ENCODE results near the gene SYTL3.
"Not testable (repeated sequence)": the region's sequence is repeated elsewhere in the genome, so short reads cannot be mapped to it uniquely, and the experiment has no call there.

The SYTL3 gene

DNA sequence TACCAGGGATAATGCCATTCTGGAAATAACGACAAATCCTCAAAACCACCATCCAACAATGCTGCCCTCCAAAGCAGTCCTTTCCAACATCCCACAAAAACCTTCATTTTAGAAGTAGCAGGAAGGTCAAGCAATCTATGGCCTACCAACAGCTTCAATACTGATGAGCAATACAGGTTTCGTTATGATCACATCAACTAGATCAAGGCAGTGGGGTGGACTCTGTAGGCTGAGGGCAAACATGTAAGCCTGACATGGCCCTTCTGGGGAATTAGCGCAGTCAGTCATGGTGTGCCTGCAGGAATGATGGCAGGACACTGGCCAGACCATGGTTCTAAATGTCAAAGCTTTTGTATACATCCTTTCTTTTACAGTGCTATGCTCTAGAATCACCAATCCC, 127.7 kb downstream of the SYTL3 start:
- DNase-seq (ENCODE audit: low read depth) = no peak

DNA sequence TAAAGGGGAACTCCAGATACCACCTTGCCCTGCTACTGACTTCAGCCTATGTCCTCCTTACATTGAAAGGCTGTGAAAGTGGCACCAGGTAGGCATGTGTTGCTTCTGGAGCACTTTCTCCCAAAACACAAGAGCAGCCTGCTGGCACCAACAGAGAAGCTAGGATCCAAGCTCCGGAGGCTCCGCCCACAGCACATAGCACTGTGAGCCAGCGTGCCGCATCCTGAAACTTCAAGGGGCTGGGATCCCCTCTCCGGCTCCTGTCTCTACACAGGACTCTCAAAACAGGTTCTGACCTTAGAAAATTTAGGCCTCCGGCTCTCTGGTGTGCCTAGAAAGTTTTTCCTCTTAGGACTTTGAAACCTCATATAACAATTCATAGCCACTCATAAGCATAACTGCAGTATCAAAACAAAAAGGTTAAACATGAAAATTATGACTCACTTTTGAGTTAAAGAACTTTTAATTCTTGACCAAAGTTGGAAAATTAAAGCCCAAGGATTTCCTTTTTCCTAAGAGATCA, 128.2 kb downstream of the SYTL3 start:
- no peak for DNase-seq (ENCODE audit: low read depth)

DNA sequence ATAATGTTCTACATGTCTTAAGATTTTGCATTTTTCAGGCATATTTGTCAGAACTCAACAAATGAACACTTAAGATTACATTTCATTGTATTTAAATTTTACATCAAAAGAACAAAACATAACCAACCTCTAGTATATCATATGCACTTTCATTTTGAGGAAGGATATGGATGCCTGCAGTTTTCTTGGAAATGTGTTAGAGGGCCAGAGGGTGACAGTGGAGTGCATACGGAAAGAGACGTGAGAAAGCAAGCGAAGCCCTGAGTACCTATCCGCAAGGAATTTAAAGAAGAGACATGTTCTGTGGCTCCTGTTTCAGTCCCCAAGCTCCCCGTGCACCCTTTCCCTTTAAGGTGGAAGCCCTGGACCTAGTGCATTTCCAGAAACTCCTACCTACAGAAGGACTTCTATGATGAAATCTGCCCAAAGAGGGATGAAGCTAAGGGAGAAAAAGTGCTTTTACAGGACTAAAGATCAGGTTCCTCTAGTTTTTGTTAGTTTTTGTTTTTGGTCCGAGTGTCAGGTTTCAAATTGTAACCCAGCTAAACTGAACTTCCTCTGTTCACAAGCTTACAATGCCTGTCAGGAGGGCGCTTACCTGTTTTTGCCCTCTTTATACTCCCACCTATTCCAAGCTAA, 130.5 kb downstream of the SYTL3 start:
- DNase-seq (ENCODE audit: low read depth) = no peak

DNA sequence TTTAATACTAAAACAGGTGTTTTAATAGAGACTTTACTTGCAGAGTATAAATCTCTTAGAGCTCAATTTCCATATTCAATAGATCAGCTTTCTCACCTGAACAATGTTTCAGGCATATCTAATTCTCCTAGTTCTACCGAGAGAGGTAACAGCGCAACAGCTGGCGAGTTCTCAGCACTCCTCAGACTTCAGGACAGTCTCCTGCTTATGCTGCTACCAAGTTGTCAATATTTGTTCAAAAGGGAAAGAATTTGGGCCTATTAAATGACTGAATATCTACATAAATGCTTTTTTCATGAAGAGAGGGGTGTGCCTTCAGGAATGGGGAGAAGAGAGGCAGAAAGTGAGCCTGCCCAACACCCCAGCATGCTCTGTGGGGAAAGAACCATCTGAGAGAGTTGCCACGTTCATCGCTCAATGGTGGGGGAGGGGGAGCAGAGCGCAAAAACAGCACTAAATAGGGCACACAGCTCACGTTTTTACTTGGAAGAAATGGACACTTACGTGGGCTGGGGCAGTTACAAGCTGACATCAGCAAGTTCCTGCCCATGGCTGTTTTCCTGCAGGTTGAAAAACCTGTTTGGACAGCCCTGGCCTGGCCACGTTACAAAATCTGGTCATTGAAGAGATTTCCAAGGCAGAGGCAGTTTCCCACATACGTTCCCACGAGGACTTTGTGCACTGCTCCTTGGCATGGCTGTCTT, 131.3 kb downstream of the SYTL3 start:
- no peak for DNase-seq (ENCODE audit: low read depth)

DNA sequence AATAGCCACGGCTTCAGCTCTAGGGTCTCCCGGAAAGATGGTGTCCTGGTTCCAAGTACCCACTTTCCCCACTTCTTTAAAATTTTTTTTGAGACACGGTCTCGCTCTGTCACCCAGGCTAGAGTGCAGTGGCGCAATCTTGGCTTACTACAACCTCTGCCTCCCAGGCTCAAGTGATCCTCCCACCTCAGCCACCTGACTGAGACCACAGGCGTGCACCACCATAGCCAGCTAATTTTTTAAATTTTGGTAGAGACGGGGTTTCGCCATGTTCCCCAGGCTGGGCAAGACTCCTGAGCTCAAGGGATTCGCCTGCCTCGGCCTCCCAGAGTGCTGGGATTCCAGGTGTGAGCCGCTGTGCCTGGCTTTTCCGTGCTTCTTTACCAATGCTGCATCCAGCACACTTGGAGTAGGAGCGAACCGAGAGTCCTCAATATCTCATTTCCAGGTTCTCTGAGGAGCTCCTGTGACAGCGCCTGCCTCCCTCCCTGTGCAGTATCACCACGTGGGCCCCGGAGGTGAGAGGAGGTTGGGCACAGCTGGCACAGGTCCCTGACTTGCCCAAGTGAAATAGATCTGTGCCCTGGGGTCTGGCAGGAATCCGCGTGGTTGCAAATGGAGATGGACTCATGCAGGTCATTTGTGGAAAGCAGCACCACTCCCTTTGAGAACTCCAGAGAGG, 132.0 kb downstream of the SYTL3 start:
- DNase-seq (ENCODE audit: low read depth) = no peak

DNA sequence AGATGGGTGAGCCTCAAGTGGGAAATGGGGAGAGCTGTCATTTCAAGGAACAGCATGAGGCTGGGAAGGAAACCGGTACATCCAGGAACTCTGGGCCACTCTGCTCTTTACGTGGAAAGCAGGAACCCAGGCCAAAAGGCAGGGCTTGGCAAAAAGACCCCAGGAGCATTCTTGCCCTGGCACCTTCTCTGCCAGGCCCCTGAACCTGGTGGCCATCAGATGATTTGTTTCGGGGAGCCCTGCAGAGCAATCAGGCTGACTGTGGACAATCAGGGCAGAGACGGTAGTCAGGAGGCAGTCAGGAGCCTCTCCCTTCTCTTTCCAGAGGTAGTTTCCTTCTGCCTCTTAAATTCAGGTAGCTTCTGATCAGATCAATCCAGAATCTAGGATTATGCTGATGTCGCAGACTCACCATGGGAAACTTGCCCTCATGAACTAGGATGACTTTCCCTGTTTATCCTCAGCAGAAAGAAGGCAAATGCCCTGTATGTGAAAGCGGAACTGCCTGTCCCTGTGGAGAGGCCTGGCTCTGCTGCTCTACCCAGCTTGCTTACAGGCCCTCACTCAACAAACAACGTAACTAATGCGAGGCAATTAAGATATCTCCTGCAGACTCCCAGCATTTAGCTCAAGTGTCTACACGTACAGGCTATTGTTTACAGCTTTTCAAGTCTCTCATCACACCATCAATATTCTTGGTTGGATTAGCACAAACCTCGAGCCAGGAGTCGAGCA, 132.7 kb downstream of the SYTL3 start:
- no peak for DNase-seq (ENCODE audit: low read depth)

DNA sequence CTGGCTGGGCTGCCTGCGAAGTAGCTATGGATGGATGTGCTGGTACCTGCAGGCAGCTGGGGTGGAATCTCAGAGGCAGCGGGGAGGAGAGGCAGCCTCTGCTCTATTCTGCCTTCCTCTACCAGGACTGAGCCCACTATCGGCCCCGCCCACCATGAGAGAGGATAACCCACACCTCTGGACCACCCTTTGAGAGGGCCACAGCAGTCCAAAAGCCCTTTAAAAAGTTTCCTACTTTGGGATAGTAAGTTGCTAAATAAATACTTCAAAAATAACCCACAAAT, 133.3 kb downstream of the SYTL3 start:
- no peak for DNase-seq (ENCODE audit: low read depth)

DNA sequence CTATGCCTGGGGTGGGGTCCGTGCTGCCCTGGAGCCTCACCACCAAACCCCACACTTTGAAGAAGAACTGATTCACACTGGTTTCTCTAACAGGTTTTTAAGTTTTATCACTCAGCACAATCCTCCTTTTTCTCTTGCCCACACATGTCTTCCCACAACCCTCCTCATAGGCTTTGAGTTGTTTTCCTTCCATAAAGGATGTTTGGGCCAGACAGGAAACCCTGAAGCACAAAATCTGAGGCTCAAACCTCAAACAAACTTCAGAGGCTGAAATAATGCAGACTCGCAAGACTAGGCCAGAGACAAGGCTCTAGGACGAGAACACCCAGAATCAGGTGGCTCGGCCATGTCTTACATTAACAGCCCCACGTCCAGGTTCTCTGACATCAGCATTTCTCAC, 134.0 kb downstream of the SYTL3 start:
- DNase-seq (ENCODE audit: low read depth) = no peak

DNA sequence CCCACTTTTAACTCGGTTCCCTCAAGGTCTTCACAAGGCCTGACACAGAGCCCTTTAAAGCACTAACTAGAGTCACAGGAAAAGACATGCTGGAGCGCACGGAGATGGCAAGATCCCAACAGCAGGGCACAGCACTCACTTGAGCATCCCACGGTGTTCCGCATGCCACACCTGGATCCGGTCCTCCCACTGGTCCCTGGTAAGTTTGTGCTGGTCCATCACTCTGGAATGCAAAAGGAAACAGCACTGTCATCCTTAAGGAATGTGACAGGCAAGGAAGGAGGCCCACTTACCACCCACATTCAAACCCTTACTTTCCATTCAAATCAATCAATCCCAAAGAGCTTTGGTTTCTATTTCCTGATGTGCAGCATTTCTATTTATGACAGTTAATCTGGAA, 134.7 kb downstream of the SYTL3 start:
- no peak for DNase-seq (ENCODE audit: low read depth)

DNA sequence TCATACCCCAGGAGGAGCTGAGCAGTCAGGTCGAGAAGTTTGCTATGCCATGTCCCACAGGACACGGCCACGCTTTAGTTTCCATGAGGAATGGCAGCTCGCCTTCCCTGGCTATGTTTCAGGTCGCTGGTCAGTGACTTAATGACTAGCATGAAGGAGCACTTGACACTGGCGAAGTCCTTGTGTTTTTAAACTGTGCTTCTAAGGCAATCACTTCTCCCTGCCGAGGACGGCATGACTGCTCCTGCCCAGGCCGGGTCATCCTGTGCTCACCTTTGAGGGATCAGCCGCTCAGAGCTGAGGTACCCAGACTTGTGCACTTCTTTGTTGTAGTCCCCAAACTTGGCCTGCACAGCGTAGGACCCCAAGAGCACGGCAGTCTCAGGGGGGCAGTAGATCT, 135.2 kb downstream of the SYTL3 start:
- DNase-seq (ENCODE audit: low read depth) = no peak

DNA sequence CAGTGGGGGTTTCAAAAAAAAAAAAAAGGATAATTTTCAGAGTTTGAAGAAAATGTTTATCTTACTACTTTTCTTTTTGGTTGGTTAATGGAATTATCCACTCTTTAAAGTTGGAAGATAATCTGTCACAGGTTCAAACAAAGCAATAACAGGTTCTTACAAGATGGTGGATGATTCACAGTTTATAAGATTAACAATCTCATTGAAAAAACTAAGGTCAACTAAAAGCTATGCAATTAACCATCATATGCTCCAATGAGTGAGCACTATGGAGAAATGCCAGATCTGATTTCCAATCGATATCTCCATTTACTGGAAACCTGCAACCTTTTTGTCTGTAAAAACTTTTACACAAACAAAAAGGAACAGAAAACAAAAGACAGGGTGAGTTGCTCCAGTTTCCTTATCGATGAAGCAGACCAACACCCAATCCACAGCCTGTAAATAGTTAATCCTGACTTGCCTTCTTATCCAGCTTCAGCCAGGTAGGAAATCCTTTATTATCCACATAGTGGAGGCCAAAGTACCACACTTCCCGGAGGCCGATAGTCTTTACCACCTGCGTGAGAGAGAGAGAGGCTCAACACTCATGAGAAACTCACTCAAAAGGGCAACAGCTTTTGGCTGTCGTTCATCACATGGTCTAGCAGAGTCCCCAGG, 136.9 kb downstream of the SYTL3 start:
- no peak for DNase-seq (ENCODE audit: low read depth)

DNA sequence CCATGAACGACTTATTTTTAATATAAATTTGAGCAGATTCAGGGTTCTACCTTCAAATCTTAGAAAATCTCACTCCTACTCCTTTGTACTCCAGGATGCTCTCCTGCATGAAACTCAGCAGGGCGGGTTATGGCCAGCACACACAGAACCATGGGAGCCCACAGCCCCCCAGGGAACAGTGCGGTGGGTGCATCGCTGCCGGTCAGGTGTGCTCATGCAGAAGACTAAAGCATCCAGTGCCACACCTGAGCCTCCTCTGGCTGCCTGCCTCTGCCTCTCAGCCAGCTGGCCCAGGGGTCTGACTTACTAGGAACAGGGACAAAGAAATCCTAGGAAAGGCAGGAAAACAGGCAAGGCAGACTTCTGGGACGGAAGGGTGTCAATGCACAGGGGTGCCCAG, 137.5 kb downstream of the SYTL3 start:
- DNase-seq (ENCODE audit: low read depth) = no peak

DNA sequence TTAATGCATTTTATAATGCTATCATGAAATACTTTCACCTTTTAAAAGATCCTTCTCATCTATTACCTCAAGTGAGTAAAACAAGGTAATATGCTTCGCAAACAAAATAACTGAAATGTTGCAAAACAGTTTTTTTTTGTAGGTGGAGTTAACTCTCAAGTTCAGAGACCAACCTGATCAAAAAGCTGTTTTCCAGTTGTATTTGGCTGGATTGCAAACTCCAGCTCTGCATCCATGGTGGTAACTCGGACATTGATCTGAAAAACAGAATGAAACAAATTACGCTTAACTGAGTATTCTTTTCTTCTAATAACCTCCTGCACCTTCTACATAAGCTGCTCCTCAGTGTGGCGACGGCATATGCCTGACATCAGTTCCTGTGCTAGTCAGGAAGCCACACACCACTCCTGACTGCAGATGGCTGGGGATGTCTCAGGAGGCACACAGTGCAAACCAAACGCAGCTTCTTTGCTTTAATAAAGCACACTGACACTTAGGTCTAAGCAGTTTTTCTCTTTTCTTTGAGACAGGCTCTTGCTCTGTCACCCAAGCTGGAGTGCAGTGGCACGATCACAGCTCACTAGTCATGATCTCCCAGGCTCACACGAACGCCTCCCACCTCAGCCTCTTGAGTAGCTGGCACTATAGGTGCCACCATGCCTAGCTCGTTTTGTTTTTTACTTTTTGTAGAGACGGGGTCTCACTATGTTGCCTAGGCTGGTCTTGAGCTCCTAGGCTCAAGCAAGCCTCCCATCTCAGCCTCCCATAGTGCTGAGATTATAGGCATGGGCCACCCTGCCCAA, 139.5 kb downstream of the SYTL3 start:
- no peak for DNase-seq (ENCODE audit: low read depth)

DNA sequence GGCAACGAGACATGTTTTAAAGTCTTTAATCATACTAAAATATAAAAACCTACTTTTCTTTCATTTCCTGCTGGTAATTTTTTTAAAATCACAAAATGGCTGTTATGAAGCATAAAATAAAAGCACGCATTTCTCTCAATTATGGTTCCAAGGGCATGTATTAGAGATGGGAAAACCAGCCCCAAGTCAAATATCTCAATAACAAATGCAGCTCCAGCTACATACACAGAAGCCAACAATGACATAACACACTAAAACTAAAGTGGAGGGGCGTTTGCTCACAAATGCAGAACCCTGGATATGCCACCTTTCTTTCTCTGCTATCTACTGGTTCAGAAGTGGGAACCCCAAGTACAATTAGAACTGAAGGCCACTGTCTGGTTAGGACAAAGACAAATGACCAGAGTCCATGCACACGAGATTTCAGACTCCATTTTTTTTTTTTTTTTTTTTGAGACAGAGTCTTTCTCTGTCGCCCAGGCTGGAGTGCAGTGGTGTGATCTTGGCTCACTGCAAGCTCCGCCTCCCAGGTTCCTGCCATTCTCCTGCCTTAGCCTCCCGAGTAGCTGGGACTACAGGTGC, 141.5 kb downstream of the SYTL3 start:
- DNase-seq (ENCODE audit: low read depth) = no peak

DNA sequence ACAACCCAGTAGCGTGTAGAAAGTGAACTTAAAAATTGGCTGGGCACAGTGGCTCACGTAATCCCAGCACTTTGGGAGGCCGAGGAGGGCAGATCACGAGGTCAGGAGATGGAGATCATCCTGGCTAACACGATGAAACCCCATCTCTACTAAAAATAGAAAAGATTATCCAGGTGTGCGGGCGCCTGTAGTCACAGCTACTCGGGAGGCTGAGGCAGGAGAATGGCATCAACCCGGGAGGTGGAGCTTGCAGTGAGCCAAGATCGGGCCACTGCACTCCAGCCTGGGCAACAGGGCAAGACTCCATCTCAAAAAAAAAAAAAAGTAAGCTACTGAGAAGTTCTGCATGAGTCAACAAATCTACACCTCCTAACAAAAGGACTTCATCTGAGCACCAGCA, 142.7 kb downstream of the SYTL3 start:
- DNase-seq (ENCODE audit: low read depth) = not testable (repeated sequence)

DNA sequence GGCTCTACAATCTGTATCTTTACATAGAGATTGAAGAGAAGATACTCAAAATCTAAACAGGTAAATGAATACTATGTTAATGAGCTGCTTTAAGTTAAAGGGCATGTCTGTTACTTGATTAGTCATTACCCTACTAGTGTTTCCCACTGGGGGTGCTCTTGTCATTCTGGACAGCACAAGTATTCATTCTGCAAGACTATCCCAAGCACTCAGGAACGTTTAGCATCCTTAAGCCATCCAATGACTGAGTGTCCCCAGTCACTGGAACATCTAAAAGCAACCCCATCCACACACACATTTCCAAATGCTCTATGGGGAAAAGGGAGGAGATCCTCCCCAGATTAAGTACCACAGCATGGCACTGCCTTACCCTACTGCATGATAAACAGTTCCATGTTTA, 143.6 kb downstream of the SYTL3 start:
- DNase-seq (ENCODE audit: low read depth) = no peak

DNA sequence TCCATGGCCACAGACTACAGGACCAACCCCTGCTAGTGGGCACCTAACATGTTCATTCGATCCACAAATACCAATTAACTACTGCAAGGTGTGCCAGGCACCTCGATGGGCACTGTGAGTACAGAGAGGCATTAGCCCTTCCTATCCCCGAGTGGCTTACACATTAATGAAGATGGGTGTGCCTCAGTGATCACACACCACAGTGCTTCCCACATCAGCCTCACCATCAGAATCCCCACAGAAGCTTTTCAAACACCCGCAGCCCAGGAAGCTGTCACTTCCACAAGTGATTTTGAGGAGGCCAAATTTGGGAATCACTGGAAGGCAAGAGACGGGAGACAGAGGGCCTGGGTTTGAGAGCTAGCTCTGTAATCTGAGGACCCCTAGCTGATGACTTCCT, 145.7 kb downstream of the SYTL3 start:
- DNase-seq (ENCODE audit: low read depth) = no peak

DNA sequence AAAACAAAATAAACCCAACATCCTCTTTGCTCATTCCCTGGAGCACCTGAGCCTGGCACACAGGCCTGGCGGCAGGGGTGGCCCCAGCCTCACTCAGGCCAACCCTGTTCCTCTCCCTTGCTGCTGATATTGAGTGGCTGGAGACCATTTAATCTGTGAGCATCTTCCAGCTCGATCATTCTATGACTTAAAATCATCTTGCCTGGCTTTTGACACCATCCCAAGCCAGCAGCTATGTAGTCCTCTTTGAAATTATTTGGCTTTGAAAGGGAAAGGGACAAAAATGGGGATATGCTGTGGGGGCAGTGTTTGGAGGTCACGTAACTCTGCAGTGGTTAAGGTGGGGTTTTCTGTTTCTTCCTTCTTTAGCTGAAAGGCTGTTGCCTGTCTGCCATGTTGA, 146.5 kb downstream of the SYTL3 start:
- no peak for DNase-seq (ENCODE audit: low read depth)

DNA sequence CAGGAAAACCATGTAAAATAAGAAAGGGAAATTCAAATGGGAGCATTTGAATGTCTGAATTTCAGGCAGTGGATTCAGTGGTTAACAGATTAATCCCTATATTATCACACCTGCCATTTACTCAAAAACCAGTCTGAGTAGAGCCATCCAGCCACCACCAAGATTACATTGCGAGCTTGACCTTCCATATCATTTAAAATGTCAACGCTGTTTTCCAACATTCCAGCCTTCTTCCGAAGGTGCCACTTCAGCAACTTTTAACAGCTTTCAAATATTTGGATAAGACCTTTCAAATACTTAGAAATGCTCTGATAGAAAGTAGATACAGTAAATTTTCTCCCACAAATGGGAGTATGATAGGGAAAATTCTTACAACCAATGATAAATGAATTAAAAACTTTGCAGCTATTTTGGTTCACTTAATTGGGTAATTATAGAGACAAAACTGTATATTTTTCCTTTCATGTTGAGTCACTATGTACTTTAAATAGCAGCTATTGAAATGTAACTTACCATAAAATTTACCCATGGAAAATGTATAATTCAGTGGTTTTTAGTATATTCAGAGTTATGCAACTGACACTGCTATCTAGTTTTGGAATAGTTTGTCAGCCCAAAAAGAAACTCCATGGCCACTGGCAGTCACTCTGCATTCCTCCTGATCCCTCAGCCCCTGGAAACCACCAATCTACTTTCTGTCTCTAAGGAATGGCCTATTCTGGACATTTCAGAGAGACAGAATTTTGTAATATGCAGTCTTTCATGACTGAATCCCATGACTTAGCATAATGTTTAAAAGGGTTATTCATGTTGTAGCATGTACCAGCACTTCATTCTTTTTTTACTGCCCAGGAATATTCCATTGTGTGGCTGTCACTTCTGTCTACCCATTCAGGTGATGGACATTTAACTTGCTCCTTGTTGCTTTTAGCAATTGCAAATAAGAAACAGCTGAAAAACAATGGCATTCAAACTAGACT, 147.8 kb downstream of the SYTL3 start:
- no peak for DNase-seq (ENCODE audit: low read depth)

DNA sequence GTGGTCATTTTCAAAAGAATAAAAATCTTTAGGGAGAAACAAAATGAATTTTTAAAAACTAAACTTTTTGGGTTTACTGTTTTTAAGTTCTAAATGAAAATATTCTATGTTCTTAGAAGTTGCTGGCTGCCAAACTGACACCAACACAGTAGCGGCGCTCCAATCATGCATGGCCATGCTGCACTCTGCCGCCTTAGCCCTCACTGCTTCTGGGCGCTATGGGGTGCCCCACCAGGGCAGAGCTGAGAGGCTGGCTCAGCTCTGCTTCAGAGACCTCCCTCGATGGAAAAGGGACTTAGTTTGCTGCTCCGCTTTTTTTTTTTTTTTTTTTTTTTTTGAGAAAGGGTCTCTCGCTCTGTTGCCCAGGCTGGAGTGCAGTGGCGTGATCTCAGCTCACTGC, 148.5 kb downstream of the SYTL3 start:
- no peak for DNase-seq (ENCODE audit: low read depth)

Data from stimulated activated CD8-positive, alpha-beta memory T cell treated with anti-CD3 and anti-CD28 coated beads, Interleukin-4, amount 100 ng/mL, for 24 hours (primary cell).